Activated naive CD8-positive, alpha-beta T cell (primary cell): Measurements from ENCODE around the gene STN1.

Experiments used
- H3K27ac Mint-ChIP-seq: one replicate; pipeline ENCODE4 v1.8.0; 2021; ENCODE audit warnings: mixed read lengths
- H3K27me3 Mint-ChIP-seq: one replicate; pipeline ENCODE4 v1.8.0; 2021; ENCODE audit warnings: mixed read lengths
- H3K36me3 Mint-ChIP-seq: one replicate; pipeline ENCODE4 v1.8.0; 2021; ENCODE audit warnings: mixed read lengths
- H3K4me1 Mint-ChIP-seq: one replicate; pipeline ENCODE4 v1.8.0; 2021; ENCODE audit warnings: low read depth, mixed read lengths
- H3K4me3 Mint-ChIP-seq: one replicate; pipeline ENCODE4 v1.8.0; 2021; ENCODE audit warnings: mild to moderate bottlenecking, mixed read lengths
- H3K9me3 Mint-ChIP-seq: one replicate; pipeline ENCODE4 v1.8.0; 2021; ENCODE audit warnings: low read depth, mixed read lengths

STN1 gene

DNA sequence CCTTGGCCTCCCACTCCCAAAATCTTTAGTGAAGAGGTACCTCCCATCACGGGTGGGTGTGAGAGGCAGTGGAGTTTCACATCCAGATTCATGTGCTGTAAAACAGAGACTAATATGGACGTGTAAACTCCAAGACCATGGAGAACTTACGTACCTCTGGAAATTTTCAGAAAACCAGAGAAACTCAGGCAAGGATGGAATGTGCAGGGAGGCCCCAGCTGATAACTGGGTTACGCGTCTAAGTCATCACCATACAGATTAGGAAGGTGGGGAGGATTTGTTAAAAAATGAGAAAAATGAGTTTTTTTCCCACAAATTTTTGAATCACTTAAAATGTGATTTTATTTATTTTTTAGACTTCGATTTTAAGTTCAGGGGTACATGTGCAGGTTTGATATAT lies 16.3 kb upstream of the STN1 start:
- H3K4me1 Mint-ChIP-seq, result no peaks in the 10 kb centered on the region
- no peaks in the 10 kb centered on the region for H3K9me3 Mint-ChIP-seq
- no peak overlapping the region for H3K4me3 Mint-ChIP-seq
- H3K27me3 Mint-ChIP-seq, result no peaks in the 10 kb centered on the region
- no peaks in the 10 kb centered on the region for H3K36me3 Mint-ChIP-seq
- no peak overlapping the region for H3K27ac Mint-ChIP-seq

DNA sequence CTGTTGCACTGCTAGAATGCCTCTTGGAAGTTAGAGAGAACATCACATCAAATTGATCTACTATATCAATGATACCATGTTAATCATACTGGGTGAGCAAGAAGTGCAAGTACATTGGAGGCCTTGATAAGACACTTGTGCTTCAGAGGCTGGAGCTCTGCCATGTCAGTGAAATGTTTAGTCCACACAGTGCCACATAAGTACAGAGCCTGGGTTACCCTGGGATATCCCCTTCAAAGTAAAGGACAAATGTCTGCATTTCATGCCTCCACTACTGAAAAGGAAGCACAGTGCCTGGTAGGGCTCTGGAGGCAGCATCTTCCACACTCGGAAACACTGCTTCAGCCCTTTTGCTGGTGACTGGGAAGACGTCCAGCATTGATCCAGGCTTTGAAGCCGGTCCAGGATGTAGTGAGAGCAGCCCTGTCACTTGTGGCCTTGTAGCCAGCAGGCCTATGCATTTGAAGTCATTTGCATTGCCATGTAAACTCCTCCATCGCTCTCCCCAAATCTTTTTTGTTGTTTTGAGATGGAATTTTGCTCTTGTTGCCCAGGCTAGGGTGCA lies 15.7 kb upstream of the STN1 start:
- H3K27ac Mint-ChIP-seq, result no peak overlapping the region
- H3K4me3 Mint-ChIP-seq, result no peak overlapping the region
- H3K9me3 Mint-ChIP-seq, result no peaks in the 10 kb centered on the region
- H3K27me3 Mint-ChIP-seq, result no peaks in the 10 kb centered on the region
- H3K4me1 Mint-ChIP-seq, result no peaks in the 10 kb centered on the region
- H3K36me3 Mint-ChIP-seq, result no peaks in the 10 kb centered on the region

DNA sequence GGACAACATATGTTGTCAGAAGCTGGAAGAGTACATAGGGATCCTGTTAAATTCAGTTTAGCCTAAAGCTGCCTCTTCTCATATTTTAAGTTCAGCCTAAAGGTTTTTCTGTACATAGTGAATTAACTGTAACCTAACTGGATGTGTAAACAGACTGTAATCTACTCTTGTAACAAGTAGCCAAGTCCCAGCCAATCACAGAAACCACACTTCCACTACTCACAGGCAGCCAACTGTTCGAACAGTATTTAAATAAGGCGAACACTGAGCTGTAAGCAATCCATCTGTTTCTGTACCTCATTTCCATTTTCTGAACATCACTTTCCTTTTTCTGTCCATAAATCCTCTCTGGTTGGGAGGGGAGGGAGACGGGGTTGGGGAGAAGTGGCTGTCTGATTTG lies 15.0 kb upstream of the STN1 start:
- Mint-ChIP-seq H3K9me3 (no peaks in the 10 kb centered on the region), H3K36me3 (no peaks in the 10 kb centered on the region), H3K27me3 (no peaks in the 10 kb centered on the region), H3K27ac (no peak overlapping the region), H3K4me1 (no peaks in the 10 kb centered on the region), H3K4me3 (no peak overlapping the region)

DNA sequence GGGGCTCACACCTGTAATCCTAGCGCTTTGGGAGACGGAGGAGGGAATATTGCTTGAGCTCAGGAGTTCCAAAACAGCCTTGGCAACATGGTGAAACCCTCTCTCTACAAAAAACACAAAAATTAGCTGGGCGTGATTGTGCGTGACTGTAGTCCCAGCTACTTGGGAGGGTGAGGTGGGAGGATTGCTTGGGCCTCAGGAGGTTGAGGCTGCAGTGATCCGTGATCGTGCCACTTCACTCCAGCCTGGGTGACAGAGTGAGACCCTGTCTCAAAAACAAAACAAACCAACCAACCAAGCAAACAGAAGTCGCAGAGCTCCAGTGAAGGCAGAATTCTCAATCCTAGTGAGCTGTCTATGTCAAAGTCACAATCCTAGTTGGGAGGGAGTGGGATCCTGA lies 14.3 kb upstream of the STN1 start:
- Mint-ChIP-seq H3K4me3 (no peak overlapping the region), H3K36me3 (no peaks in the 10 kb centered on the region), H3K4me1 (no peaks in the 10 kb centered on the region), H3K27ac (no peak overlapping the region), H3K27me3 (no peaks in the 10 kb centered on the region), H3K9me3 (no peaks in the 10 kb centered on the region)

DNA sequence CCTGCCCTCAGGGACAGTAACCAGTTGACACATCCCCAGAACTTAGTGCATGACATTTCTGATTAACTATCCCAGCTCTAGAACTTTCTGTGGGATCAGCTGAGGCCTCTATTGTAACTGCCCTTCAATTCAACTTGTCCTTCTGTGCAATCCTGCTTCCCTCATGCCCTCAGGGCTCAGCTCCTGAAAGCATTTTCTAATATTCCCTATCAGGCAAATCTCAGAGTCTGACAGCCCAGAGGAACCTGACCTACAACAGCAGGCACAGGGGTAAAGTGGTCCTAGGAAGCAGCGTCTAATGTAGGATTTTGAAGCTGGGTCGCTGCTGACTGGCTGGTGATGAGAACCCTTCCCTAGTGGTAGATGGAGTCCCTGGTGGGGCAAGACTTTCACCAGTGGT lies 13.6 kb upstream of the STN1 start:
- no peaks in the 10 kb centered on the region for H3K36me3 Mint-ChIP-seq
- H3K27me3 Mint-ChIP-seq, result no peaks in the 10 kb centered on the region
- no peak overlapping the region for H3K27ac Mint-ChIP-seq
- no peak overlapping the region for H3K4me3 Mint-ChIP-seq
- H3K9me3 Mint-ChIP-seq, result no peaks in the 10 kb centered on the region
- H3K4me1 Mint-ChIP-seq, result no peaks in the 10 kb centered on the region

DNA sequence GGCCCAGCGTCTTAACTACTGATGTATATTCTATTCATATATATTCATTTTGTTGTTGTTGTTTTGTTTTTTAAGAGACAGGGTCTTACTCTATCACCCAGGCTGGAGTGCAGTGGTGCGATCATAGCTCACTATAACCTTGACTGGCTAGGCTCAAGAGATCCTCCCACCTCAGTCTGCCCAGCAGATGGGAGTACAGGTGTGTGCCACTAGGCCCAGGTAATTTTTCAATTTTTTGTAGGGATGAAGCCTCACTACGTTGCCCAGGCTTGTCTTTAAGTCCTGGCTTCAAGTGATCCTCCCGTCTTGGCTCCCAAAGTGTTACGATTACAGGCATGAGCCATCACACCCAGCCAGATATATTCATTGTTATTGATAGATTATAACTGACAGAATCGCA lies 12.9 kb upstream of the STN1 start:
- Mint-ChIP-seq H3K36me3 (no peaks in the 10 kb centered on the region), H3K27ac (no peak overlapping the region), H3K4me3 (no peak overlapping the region), H3K27me3 (no peaks in the 10 kb centered on the region), H3K9me3 (no peaks in the 10 kb centered on the region), H3K4me1 (no peaks in the 10 kb centered on the region)

DNA sequence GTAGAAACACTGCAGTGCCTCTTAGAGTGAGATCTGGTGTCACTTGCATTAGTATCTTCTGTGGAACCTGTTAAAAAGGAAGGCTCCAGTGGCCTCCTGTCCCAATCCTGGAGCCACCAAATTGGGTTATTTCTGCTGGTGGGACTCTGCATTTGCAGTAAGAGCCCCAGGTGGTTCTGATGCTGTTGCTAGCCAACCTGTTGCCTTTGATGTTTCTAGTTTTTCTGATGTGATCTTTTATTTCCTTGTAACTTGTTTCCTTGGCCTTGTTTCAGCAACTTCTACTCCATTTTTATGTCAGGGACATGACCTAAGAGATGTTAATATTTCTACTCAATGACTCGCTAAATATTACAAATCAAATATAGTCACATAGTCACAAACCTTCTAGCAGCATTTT lies 12.5 kb upstream of the STN1 start:
- H3K27me3 Mint-ChIP-seq, result no peaks in the 10 kb centered on the region
- no peak overlapping the region for H3K27ac Mint-ChIP-seq
- H3K4me1 Mint-ChIP-seq, result no peaks in the 10 kb centered on the region
- H3K9me3 Mint-ChIP-seq, result no peaks in the 10 kb centered on the region
- no peaks in the 10 kb centered on the region for H3K36me3 Mint-ChIP-seq
- H3K4me3 Mint-ChIP-seq, result no peak overlapping the region

DNA sequence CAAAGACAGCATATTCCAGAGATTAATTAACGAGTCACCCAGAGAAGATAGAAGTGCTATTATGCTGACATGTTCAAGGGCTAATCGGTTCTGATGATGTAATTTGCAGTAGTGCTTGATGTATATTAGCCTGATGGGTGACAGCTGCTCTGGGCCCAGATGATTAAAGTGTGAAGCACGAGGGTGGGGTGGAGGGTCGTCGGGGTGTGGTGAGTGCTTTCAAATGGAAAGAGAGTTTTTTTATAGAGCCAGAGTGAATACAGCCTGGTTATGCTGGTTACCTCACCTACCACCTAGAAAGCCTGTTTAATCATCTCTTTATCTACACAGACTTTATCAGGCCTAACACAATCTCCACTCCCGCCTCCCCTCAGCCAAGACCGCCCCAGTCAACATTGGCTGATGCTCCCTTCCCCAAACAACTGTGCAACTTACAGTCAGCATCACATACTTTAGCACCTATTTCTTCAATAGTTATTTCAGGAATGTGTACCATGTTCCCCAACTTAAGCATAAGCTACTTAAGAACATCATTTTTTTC lies 11.5 kb upstream of the STN1 start:
- H3K27ac Mint-ChIP-seq, result no peak overlapping the region
- no peaks in the 10 kb centered on the region for H3K36me3 Mint-ChIP-seq
- H3K9me3 Mint-ChIP-seq, result no peaks in the 10 kb centered on the region
- H3K4me3 Mint-ChIP-seq, result no peak overlapping the region
- no peaks in the 10 kb centered on the region for H3K27me3 Mint-ChIP-seq
- no peaks in the 10 kb centered on the region for H3K4me1 Mint-ChIP-seq

DNA sequence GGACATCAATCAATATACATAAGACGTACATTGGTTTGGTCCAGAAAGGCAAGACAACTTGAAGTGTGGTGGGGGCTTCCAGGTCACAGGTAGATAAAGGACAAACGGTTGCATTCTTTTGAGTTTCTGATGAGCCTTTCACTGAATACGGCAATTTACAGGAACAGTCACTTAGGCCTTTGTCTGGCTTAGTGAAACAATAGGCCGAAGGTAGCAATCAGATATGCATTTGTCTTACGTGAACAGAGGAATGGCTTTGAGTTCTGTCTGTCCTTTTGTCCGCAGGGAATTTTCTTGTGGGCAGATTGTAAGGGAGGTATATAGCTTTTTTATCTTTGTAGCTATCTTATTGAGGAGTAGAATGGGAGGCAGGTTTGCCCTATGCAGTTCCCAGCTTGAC lies 10.8 kb upstream of the STN1 start:
- Mint-ChIP-seq H3K4me3 (no peak overlapping the region), H3K4me1 (no peaks in the 10 kb centered on the region), H3K9me3 (no peaks in the 10 kb centered on the region), H3K27me3 (no peaks in the 10 kb centered on the region), H3K36me3 (no peaks in the 10 kb centered on the region), H3K27ac (no peak overlapping the region)

DNA sequence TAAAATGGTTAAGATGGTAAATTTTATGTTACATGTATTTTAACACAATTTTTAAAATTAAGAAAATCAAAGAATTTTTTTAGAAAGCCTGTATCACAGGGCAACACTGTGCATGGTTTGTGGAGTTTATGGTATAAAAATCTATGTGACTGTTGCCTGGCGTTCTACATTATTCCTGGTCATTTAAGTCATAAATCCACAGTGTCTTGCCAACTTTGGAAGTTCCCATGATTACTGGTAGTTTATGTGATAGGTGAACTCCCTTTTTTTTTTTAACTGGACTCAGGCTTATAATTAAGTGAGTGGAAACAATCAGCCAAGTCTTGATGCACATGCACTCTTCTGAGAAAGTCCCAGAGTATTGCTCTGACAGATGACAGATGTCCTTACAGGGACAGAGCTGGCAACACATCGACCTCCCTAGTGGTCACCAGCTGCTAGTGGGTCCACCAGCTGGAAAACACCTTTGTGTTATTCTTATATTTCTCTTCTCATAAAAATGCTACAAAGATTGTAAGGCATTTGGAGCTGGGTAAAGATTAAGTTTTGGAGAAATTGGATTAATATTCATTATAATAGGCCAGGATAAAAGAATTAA lies 8.8 kb upstream of the STN1 start:
- Mint-ChIP-seq H3K27me3 (no peaks in the 10 kb centered on the region), H3K4me3 (no peak overlapping the region), H3K36me3 (no peaks in the 10 kb centered on the region), H3K9me3 (no peaks in the 10 kb centered on the region), H3K27ac (no peak overlapping the region), H3K4me1 (no peaks in the 10 kb centered on the region)

DNA sequence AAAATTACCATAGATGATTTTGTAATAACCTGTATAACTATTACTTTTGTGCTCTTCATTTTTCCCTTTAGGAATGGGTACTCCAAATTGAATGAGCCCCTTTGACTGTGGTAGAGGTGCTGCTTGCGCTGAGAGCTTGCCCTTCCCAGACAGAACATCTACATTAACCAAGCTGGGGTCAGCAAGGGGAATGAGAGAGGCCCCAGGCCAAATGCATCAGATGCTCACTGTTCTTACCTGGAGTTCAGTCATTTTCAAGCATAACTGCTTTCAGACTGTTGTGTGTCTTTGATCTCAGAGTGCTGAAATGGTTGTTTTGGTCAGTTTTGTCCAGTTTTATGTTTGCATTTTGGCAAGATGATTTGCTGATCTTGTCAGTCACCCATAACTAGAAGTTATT lies 7.6 kb upstream of the STN1 start:
- Mint-ChIP-seq H3K27ac (no peak overlapping the region), H3K27me3 (no peaks in the 10 kb centered on the region), H3K9me3 (no peaks in the 10 kb centered on the region), H3K4me3 (no peak overlapping the region), H3K36me3 (no peaks in the 10 kb centered on the region), H3K4me1 (no peaks in the 10 kb centered on the region)

DNA sequence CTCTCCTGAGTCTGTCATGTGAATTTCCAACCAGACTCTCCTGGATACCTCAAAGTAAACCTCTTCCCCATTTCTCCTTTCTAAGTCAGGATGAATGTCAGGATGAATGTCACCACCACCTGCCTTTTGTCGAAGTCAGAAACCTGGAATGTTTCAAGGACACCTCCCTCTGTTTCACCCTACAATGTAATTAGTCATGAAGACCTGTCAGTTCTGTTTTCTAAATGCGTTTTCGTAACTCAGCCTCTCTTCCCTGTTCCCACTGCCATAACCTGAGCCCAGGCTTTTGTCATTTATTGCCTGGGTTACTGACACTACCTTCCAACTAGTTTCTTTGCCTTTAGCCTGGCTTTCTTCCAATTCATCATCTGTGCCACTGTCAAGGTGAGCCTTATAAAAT lies 5.5 kb upstream of the STN1 start:
- Mint-ChIP-seq H3K9me3 (no peaks in the 10 kb centered on the region), H3K4me1 (peaks cover 7% of the 10 kb centered on the region), H3K27me3 (no peaks in the 10 kb centered on the region), H3K27ac (no peak overlapping the region), H3K36me3 (no peaks in the 10 kb centered on the region), H3K4me3 (no peak overlapping the region)

DNA sequence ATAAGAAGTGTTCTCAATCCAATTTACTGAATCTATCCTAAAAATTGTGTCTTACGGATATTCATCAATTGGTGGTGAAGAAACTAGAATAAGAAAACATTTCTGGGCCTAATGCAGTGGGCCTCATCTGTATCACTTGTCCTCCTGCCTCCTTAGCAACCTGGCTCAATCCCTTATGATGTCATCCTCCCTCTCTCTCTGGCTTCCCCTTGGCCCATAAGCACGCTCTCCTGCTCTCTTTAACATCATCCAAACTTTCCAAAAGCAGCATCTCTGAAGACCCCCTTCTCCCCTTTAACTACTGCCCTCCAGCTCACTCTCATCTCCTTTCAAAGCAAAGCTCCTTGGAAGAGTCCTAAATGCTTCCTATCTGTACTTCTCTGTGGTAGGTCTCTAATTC lies 4.7 kb upstream of the STN1 start:
- H3K36me3 Mint-ChIP-seq, result no peaks in the 10 kb centered on the region
- H3K4me1 Mint-ChIP-seq, result peaks cover 9% of the 10 kb centered on the region
- H3K27me3 Mint-ChIP-seq, result no peaks in the 10 kb centered on the region
- H3K9me3 Mint-ChIP-seq, result no peaks in the 10 kb centered on the region
- no peak overlapping the region for H3K27ac Mint-ChIP-seq
- H3K4me3 Mint-ChIP-seq, result no peak overlapping the region

DNA sequence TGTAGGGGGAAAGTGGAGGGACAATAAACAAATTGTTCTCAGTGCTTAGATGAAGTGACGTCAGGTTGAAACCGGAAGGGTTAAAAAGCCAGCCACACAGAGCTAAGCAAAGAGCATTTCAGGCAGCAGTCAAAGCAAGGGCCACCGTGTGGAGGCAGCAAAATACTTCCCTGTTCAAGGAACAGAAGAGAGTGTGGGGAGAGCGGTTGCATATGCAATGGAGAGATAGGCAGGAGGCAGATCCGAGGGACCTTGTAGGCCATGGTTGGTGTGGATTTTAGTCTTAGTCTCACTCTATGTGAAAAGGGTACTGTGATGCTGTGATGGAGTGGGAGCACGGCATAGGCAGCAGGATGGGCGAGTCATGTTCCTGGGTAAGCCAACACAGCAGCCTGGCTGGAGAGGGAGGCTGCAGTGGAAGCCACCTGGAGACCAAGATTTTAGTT lies 3.8 kb upstream of the STN1 start:
- no peaks in the 10 kb centered on the region for H3K27me3 Mint-ChIP-seq
- no peak overlapping the region for H3K4me3 Mint-ChIP-seq
- H3K4me1 Mint-ChIP-seq, result peaks cover 11% of the 10 kb centered on the region
- H3K9me3 Mint-ChIP-seq, result no peaks in the 10 kb centered on the region
- H3K27ac Mint-ChIP-seq, result no peak overlapping the region
- no peaks in the 10 kb centered on the region for H3K36me3 Mint-ChIP-seq

DNA sequence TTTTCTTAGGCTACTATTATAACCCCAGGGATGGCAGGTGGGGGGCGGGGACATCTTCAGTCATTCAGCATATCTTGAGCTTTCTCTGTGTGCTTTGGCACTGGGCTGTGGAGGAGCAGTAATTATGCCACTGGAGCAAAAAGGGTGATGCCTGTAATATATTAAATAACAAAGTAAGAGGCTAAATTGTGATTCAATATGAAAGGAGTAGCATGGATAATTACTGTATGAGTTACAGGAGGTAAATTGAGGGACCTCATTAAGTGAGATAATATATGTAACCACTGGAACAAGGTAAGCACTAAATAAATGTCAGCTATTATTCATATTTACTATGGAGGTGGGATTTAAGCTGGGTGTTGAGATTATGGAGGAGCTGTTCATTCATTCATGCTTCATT lies 3.3 kb upstream of the STN1 start:
- H3K27me3 Mint-ChIP-seq, result no peaks in the 10 kb centered on the region

DNA sequence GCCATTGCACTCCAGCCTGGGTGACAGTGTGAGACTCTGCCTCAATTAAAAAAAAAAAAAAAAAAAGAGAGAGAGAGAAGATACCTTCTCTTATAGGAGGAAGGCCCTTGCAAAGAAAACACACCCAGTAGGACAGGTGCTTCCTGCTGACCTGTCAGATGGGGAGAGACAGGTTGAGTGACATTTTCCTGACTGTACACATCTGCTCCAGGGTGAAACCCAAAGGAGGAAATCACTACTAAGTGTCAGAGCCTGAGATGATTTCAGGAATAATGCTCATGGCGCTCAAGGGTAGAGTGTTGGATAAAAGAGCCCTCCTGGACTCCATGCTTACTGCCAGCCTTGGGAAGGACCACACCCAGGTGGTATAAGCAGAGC lies 1.7 kb upstream of the STN1 start:
- no peaks in the 10 kb centered on the region for H3K27me3 Mint-ChIP-seq
- H3K27ac Mint-ChIP-seq, result no peak overlapping the region
- peaks cover 7% of the 10 kb centered on the region for H3K9me3 Mint-ChIP-seq
- H3K36me3 Mint-ChIP-seq, result peaks cover 8% of the 10 kb centered on the region
- H3K4me1 Mint-ChIP-seq, result peaks cover 31% of the 10 kb centered on the region
- H3K4me3 Mint-ChIP-seq, result no peak overlapping the region

More for the DNA sequence above, 3.3 kb upstream of the STN1 start:
- H3K27ac Mint-ChIP-seq, result no peak overlapping the region
- peaks cover 15% of the 10 kb centered on the region for H3K4me1 Mint-ChIP-seq
- H3K9me3 Mint-ChIP-seq, result no peaks in the 10 kb centered on the region
- no peaks in the 10 kb centered on the region for H3K36me3 Mint-ChIP-seq
- H3K4me3 Mint-ChIP-seq, result no peak overlapping the region
